ENCODE measurements around the gene FAM131A. TPM values are rescaled to one million over a fixed set of nuclear protein-coding genes. Genes with fewer than 3 reads are reported as not detected.
A peak's percentile ranks its signal among the peaks of the same experiment; 100 is the strongest.

Gene FAM131A
- total RNA-seq, 4 donors from 2014 or later = 14.7 to 27.1 (median 18.8) TPM

DNA sequence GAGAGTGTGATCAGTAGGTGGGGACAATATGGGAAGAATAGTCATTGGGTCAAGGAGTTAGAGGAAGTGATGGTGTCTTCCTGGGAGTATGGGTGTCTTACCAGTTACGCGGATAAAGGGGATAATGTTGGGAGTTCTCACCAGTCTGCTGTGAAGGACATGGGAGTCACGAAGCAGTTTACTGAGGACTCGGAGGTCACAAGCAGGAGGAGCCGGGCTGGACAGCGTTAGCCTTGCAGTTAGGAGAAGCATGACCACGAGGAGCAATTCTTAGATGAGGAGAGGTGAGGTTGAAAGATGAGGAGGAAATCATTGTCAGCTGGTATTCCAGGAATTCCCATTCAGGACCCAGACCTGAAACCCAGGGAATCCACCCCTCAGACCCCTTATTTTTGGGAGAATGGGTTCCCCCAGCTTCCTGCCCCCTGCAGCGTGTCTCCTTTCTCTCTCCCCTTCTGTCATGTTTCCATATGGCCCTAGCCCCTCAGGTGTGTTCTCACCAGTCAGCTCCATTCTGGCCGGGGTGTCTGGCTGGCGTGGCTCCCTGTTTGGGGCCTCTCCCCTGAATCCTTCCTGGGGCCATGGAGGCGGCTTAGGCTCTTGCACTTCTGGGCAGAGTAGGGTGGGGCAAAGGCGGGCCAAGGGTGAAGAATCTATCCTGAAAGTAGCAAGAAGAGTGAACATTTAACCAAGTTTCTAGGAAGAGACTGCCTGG, 38.5 kb downstream of the FAM131A start:
- H3K27me3 ChIP-seq = peaks cover 0 to 4% (median 3%) of the 10 kb centered on the region in 3 donors
- no peaks in the 10 kb centered on the region for H3K9me3 ChIP-seq
- H3K4me3 ChIP-seq = no peak overlapping the region
- intact Hi-C loops (cut with DNase I; ENCODE audit: low total_unique reads) (no loop called here), in situ Hi-C loops (cut with MboI; ENCODE audit: low sequenced_read_pairs in 4 of 4) (loop anchor here in 3 of 4 donors (10.0 kb wide), 2 partner anchors 139 to 169 kb away; no protein-coding TSS in a partner anchor)
- no peak overlapping the region for H3K27ac ChIP-seq
- DNase-seq (no peak), ATAC-seq (no peak)
- peaks cover 16 to 20% of the 10 kb centered on the region in 2 donors for H3K4me1 ChIP-seq
- no peaks in the 10 kb centered on the region for H3K36me3 ChIP-seq
- TF ChIP-seq POLR2A (IDR thresholded peaks at IDR 0.05) = no peak
- TF ChIP-seq, protein P1, sequence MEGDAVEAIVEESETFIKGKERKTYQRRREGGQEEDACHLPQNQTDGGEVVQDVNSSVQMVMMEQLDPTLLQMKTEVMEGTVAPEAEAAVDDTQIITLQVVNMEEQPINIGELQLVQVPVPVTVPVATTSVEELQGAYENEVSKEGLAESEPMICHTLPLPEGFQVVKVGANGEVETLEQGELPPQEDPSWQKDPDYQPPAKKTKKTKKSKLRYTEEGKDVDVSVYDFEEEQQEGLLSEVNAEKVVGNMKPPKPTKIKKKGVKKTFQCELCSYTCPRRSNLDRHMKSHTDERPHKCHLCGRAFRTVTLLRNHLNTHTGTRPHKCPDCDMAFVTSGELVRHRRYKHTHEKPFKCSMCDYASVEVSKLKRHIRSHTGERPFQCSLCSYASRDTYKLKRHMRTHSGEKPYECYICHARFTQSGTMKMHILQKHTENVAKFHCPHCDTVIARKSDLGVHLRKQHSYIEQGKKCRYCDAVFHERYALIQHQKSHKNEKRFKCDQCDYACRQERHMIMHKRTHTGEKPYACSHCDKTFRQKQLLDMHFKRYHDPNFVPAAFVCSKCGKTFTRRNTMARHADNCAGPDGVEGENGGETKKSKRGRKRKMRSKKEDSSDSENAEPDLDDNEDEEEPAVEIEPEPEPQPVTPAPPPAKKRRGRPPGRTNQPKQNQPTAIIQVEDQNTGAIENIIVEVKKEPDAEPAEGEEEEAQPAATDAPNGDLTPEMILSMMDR (IDR thresholded peaks at IDR 0.05 in 4 of 5, conservative IDR thresholded peaks at IDR 0.05 in 1 of 5) = no peak

DNA sequence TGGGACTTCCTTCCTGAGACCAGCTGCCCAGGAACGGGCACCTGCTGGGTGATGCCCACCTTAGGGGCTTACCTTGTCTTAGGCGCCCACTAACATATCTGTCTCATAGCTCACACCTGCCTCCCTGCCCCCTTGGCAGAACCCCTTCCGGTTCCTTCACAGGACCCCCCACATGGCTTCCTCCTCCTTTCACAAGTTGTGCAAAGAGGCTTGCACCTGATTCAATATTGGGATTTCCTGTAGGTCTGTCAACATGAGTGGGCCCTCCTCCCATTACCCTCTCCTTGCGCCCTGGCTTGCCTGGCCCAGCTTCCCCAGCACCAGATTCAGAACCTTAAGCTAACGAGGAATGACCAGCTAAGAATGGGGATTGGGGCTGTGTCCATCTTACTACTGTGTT, 40.0 kb downstream of the FAM131A start:
- Histone ChIP-seq H3K9me3 (no peaks in the 10 kb centered on the region), H3K27me3 (peaks cover 4 to 15% (median 5%) of the 10 kb centered on the region in 3 donors), H3K4me1 (peaks cover 19 to 23% of the 10 kb centered on the region in 2 donors), H3K27ac (peak overlapping the region; percentile 78 to 85 (median 83)), H3K4me3 (peak overlapping the region in 1 of 4 donors; percentile 32), H3K36me3 (no peaks in the 10 kb centered on the region)
- intact Hi-C loops (cut with DNase I; ENCODE audit: low total_unique reads) = no loop called here
- DNase-seq = no peak
- TF ChIP-seq POLR2A (IDR thresholded peaks at IDR 0.05) = no peak
- TF ChIP-seq, protein P1 (IDR thresholded peaks at IDR 0.05 in 4 of 5, conservative IDR thresholded peaks at IDR 0.05 in 1 of 5) = no peak
- in situ Hi-C loops (cut with MboI; ENCODE audit: low sequenced_read_pairs in 4 of 4) = loop anchor here in 3 of 4 donors (10.0 kb wide), 2 partner anchors 137 to 167 kb away; no protein-coding TSS in a partner anchor
- ATAC-seq = no peak

DNA sequence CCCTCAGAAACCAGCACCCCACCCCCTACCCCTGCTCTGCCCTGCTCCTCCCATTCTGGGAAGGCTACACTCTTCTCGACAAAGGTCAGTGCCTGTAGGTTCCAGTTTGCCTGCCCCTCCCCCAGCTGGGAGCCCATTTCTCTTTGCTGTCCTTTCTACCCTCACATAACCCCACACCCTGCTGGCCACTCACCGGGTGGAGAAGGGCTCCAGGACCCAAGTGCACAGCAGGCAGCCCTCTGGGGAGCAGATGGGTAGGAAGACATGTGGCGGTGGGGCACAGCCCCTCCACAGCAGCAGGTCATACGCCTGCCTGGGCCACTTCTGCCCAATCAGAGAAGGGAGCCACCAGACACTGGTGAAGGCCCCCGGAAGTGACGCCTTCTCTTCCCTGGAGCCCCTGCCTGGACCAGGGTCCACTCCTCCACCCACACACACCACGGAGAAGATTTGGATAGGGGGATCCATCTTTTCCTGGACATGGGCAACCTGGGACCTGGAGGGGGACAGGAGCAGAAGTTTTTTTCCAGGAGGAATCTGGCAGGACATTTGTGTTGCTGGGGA, 40.6 kb downstream of the FAM131A start, which contains the start of gene THPO:
Gene THPO (minus strand): TSS at position 326 of the 564 bp plus-strand sequence. CDS start 1,948 bp downstream, outside the sequence.
- DNase-seq = peak in 1 of 2 donors; percentile 43
- Histone ChIP-seq H3K36me3 (no peaks in the 10 kb centered on the region), H3K4me1 (peaks cover 19 to 23% of the 10 kb centered on the region in 2 donors), H3K4me3 (peak within 1 kb of the TSS in 3 of 4 donors; percentile 20 to 47 (median 32)), H3K27ac (peak within 1 kb of the TSS; percentile 78 to 85 (median 83)), H3K27me3 (peaks cover 4 to 15% (median 5%) of the 10 kb centered on the region in 3 donors), H3K9me3 (no peaks in the 10 kb centered on the region)
- intact Hi-C loops (cut with DNase I; ENCODE audit: low total_unique reads) = no loop called here
- ATAC-seq = peak; percentile 18 to 32
- TF ChIP-seq, protein P1 (IDR thresholded peaks at IDR 0.05 in 4 of 5, conservative IDR thresholded peaks at IDR 0.05 in 1 of 5) = no peak
- no peak for TF ChIP-seq POLR2A (IDR thresholded peaks at IDR 0.05)
- in situ Hi-C loops (cut with MboI; ENCODE audit: low sequenced_read_pairs in 4 of 4) = loop anchor here in 3 of 4 donors (10.0 kb wide), 2 partner anchors 137 to 167 kb away; no protein-coding TSS in a partner anchor

DNA sequence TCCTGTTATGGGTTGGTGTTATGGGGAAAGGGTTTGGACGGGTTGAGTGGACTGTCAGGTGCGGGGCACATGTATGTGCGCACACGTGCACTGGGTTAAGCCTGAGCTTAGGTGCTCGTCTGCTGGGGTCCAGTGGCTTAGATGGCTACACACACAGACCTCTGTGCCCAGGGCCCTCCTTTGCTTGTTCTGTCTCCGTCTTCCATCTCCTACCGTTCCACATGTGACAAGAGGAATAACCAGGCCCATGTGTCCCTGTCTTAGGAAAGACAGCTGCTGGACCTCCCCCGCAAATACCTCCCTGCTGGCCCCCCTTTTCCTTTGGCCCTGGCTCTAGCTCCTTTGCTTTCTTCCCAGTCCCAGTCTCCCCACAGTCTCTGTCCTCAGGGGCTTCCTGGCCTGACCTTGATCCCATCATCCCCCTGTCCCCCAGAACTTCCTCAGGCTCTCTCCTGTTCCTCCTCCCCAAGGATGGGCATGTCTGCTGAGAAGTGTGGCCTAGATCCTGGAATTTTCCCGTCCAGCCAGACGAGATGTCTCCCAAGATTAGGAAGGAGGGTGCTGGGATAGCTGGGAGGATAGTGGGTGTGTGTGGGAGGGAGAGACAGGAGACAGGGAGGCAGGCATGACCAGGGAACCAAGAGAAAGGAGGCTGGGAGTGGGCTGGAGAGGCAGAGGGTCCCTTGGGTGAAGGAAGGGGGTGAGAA, 41.4 kb downstream of the FAM131A start:
- H3K4me3 ChIP-seq = peak overlapping the region; percentile 40 to 53 (median 46)
- peak in 1 of 2 donors; percentile 8 for ATAC-seq
- H3K9me3 ChIP-seq = no peaks in the 10 kb centered on the region
- peaks cover 19 to 23% of the 10 kb centered on the region in 2 donors for H3K4me1 ChIP-seq
- H3K27me3 ChIP-seq = peaks cover 4 to 15% (median 5%) of the 10 kb centered on the region in 3 donors
- in situ Hi-C loops (cut with MboI; ENCODE audit: low sequenced_read_pairs in 4 of 4) (loop anchor here in 3 of 4 donors (10.0 kb wide), 2 partner anchors 136 to 166 kb away; no protein-coding TSS in a partner anchor), intact Hi-C loops (cut with DNase I; ENCODE audit: low total_unique reads) (no loop called here)
- no peak for DNase-seq
- peak overlapping the region; percentile 78 to 85 (median 83) for H3K27ac ChIP-seq
- TF ChIP-seq POLR2A (IDR thresholded peaks at IDR 0.05) = no peak
- no peaks in the 10 kb centered on the region for H3K36me3 ChIP-seq

All from gastrocnemius medialis (tissue), 4 donors.